Left hindlimb (tissue), 1 donor: ENCODE results near the gene TPI1.

ENCODE experiments used
- DNase-seq: peaks from one replicate; pipeline ENCODE4 v3.0.0-alpha.2; 2018

TPI1 gene

GRCh38 chr12:6828781-6829535, 38.4 kb upstream of the TPI1 start:
- DNase-seq: peak; percentile 79

GRCh38 chr12:6829536-6830220, 37.7 kb upstream of the TPI1 start:
- DNase-seq: no peak

- peak; percentile 34 for DNase-seq
Observed at GRCh38 chr12:6830286-6830890, 36.9 kb upstream of the TPI1 start.

- no peak for DNase-seq
Observed at GRCh38 chr12:6830999-6831398, 36.3 kb upstream of the TPI1 start.

GRCh38 chr12:6831450-6831995, 35.8 kb upstream of the TPI1 start:
- DNase-seq: peak; percentile 25

- no peak for DNase-seq
Observed at GRCh38 chr12:6832125-6832524, 35.2 kb upstream of the TPI1 start.

- no peak for DNase-seq
Observed at GRCh38 chr12:6833189-6833890, 34.0 kb upstream of the TPI1 start.

GRCh38 chr12:6834254-6834653, 33.1 kb upstream of the TPI1 start:
- no peak for DNase-seq

GRCh38 chr12:6834873-6835272, 32.5 kb upstream of the TPI1 start:
- no peak for DNase-seq

GRCh38 chr12:6836851-6837250, 30.5 kb upstream of the TPI1 start:
- no peak for DNase-seq

- DNase-seq: no peak
Observed at GRCh38 chr12:6837370-6838060, 29.8 kb upstream of the TPI1 start.

- no peak for DNase-seq
Observed at GRCh38 chr12:6838854-6839253, 28.5 kb upstream of the TPI1 start.

- no peak for DNase-seq
Observed at GRCh38 chr12:6839482-6840201, 27.7 kb upstream of the TPI1 start.

GRCh38 chr12:6840330-6840729, 27.0 kb upstream of the TPI1 start:
- no peak for DNase-seq

GRCh38 chr12:6840761-6841515, 26.4 kb upstream of the TPI1 start, which contains the start of gene GNB3:
Gene GNB3, plus strand, starts transcription at chr12:6840925. Its CDS starts 363 bp downstream, at chr12:6841288.
- peak; percentile 37 for DNase-seq

- no peak for DNase-seq
Observed at GRCh38 chr12:6842075-6842474, 25.3 kb upstream of the TPI1 start.

- peak; percentile 34 for DNase-seq
Observed at GRCh38 chr12:6843118-6843902, 24.0 kb upstream of the TPI1 start.

- DNase-seq: no peak
Observed at GRCh38 chr12:6845395-6845794, 21.9 kb upstream of the TPI1 start.

GRCh38 chr12:6846316-6846869, 20.9 kb upstream of the TPI1 start:
- no peak for DNase-seq

GRCh38 chr12:6847676-6848075, 19.7 kb upstream of the TPI1 start:
- no peak for DNase-seq
